H1 (cell line): ENCODE data around the gene DEK. TPM values are rescaled to one million over a fixed set of nuclear protein-coding genes. Genes with fewer than 3 reads are reported as not detected.

Source experiments
- CTCF ChIA-PET: fragments of 300-600 bp; sonication (Branson Sonifier 250); formaldehyde crosslinking; loops from one replicate; lab custom pipeline; 2021; ENCODE audit not compliant: partially characterized antibody; lab: Charles Lee
- POLR2A ChIA-PET: fragments of 300-600 bp; sonication (Branson Sonifier 250); formaldehyde crosslinking; loops from one replicate; lab custom pipeline; 2021; ENCODE audit warnings: inconsistent platforms; ENCODE audit not compliant: partially characterized antibody; lab: Charles Lee
- DNase-seq, 2 experiments: peaks; one replicate each; pipeline versions ENCODE4 v3.0.0 to v3.0.0-alpha.2; 2010 to 2022; ENCODE audit warnings: low spot score in 2 of 2, low read depth in 1 of 2, mixed read lengths in 1 of 2
- FAIRE-seq: peaks from 2 replicates; lab custom pipeline; 2011; peaks lifted over from hg19 to GRCh38; lab: Jason Lieb, UNC
- H2AFZ ChIP-seq: 2 replicates; pipeline ENCODE4 v1.8.1; 2012; ENCODE audit warnings: low read length, inconsistent platforms
- H2AK5ac ChIP-seq: 2 replicates; pipeline ENCODE4 v1.6.1; 2013; ENCODE audit warnings: low read depth, low read length
- H2BK120ac ChIP-seq: replicated peaks from 2 replicates; pipeline ENCODE3; 2013; ENCODE audit warnings: low read depth, low read length, inconsistent platforms
- H2BK12ac ChIP-seq: 2 replicates; pipeline ENCODE4 v1.6.1; 2013; ENCODE audit warnings: low read depth, low read length
- H2BK15ac ChIP-seq: 2 replicates; pipeline ENCODE4 v1.6.1; 2013; ENCODE audit warnings: low read length
- H2BK20ac ChIP-seq: 2 replicates; pipeline ENCODE4 v1.6.1; 2013; ENCODE audit warnings: low read length
- H2BK5ac ChIP-seq: 2 replicates; pipeline ENCODE4 v1.6.1; 2013; ENCODE audit warnings: low read depth, low read length
- H3K14ac ChIP-seq: 2 replicates; pipeline ENCODE4 v1.6.1; 2013; ENCODE audit warnings: inconsistent platforms; ENCODE audit not compliant: insufficient read length
- H3K18ac ChIP-seq: 2 replicates; pipeline ENCODE4 v1.6.1; 2013; ENCODE audit warnings: low read length; ENCODE audit errors: extremely low read depth
- H3K23ac ChIP-seq: 2 replicates; pipeline ENCODE4 v1.6.1; 2013; ENCODE audit warnings: inconsistent platforms; ENCODE audit not compliant: insufficient read length
- H3K23me2 ChIP-seq: 2 replicates; pipeline ENCODE4 v1.6.1; 2013; ENCODE audit warnings: low read depth, low read length
- H3K27ac ChIP-seq: 2 replicates; pipeline ENCODE4 v1.6.1; 2011; ENCODE audit warnings: low read depth, low read length, inconsistent platforms
- H3K27me3 ChIP-seq, 4 experiments: replicated peaks in 1 of 4; 1 replicate in 1 of 4; 2 replicates in 3 of 4; pipeline versions ENCODE4 v1.6.1 to v1.8.1; 2011 to 2013; ENCODE audit warnings: low read length in 3 of 4, mild to moderate bottlenecking in 3 of 4, inconsistent platforms in 2 of 4, mixed read lengths in 2 of 4, moderate library complexity in 1 of 4; ENCODE audit not compliant: control insufficient read depth in 3 of 4, insufficient read depth in 3 of 4; ENCODE audit errors: extremely low read depth in 1 of 4
- H3K36me3 ChIP-seq, 4 experiments: 2 replicates each; pipeline versions ENCODE4 v1.6.1 to v1.8.1; 2011 to 2013; ENCODE audit warnings: mild to moderate bottlenecking in 4 of 4, low read length in 3 of 4, moderate library complexity in 2 of 4, control low read depth in 1 of 4, inconsistent platforms in 1 of 4; ENCODE audit not compliant: insufficient read depth in 4 of 4, control insufficient read depth in 2 of 4
- H3K4ac ChIP-seq: replicated peaks from 2 replicates; pipeline ENCODE3; 2013; ENCODE audit warnings: low read length, low read depth, mixed read lengths, inconsistent platforms; ENCODE audit not compliant: insufficient read length
- H3K4me1 ChIP-seq, 4 experiments: replicated peaks in 1 of 4; 1 replicate in 1 of 4; 2 replicates in 3 of 4; pipeline versions ENCODE4 v1.6.1 to v1.8.1; 2011 to 2013; ENCODE audit warnings: low read length in 3 of 4, inconsistent platforms in 2 of 4, mixed read lengths in 1 of 4; ENCODE audit not compliant: insufficient read depth in 4 of 4, control insufficient read depth in 3 of 4
- H3K4me2 ChIP-seq, 2 experiments: 2 replicates each; pipeline versions ENCODE4 v1.6.1 to v1.8.1; 2011 to 2013; ENCODE audit warnings: low read depth in 2 of 2, low read length in 2 of 2, control low read depth in 1 of 2, inconsistent platforms in 1 of 2, mild to moderate bottlenecking in 1 of 2; ENCODE audit not compliant: insufficient read depth in 1 of 2
- H3K4me3 ChIP-seq, 4 experiments: fragments of 200-600, 300-600 bp in 1 of 4; sonication (generic), shearing (Covaris generic), sonication (Bioruptor Twin) in 1 of 4; 2 replicates each; pipeline versions ENCODE4 v1.5.1 to v1.8.1; 2011 to 2016; ENCODE audit warnings: low read length in 4 of 4, low read depth in 3 of 4, control low read depth in 2 of 4, inconsistent platforms in 2 of 4, mild to moderate bottlenecking in 2 of 4, mixed read lengths in 1 of 4, moderate library complexity in 1 of 4; ENCODE audit not compliant: insufficient read depth in 2 of 4; ENCODE audit errors: extremely low read depth in 1 of 4
- H3K56ac ChIP-seq: replicated peaks from 2 replicates; pipeline ENCODE3; 2013; ENCODE audit warnings: low read depth, mild to moderate bottlenecking, mixed read lengths, low read length, inconsistent platforms; ENCODE audit not compliant: insufficient read length
- H3K79me1 ChIP-seq: 2 replicates; pipeline ENCODE4 v1.6.1; 2013; ENCODE audit warnings: low read depth, low read length, control low read depth
- H3K79me2 ChIP-seq, 2 experiments: 2 replicates each; pipeline versions ENCODE4 v1.6.1 to v1.8.1; 2012 to 2013; ENCODE audit warnings: low read length in 2 of 2, mild to moderate bottlenecking in 2 of 2, inconsistent platforms in 1 of 2; ENCODE audit not compliant: insufficient read depth in 2 of 2, control insufficient read depth in 1 of 2
- H3K9ac ChIP-seq, 4 experiments: replicated peaks in 1 of 4; 1 replicate in 1 of 4; 2 replicates in 3 of 4; pipeline versions ENCODE4 v1.6.1 to v1.8.1; 2011 to 2013; ENCODE audit warnings: low read depth in 3 of 4, low read length in 3 of 4, control low read depth in 2 of 4, mild to moderate bottlenecking in 2 of 4, moderate library complexity in 2 of 4, inconsistent platforms in 1 of 4; ENCODE audit errors: extremely low read depth in 1 of 4
- H3K9me3 ChIP-seq, 2 experiments: 2 replicates each; pipeline versions ENCODE4 v1.6.1 to v1.8.1; 2012 to 2013; ENCODE audit warnings: mild to moderate bottlenecking in 2 of 2, moderate library complexity in 2 of 2, control low read depth in 1 of 2, inconsistent platforms in 1 of 2, low read depth in 1 of 2, low read length in 1 of 2, mixed read lengths in 1 of 2; ENCODE audit not compliant: insufficient read depth in 2 of 2
- H4K20me1 ChIP-seq, 2 experiments: replicated peaks in 1 of 2; 2 replicates each; pipeline versions ENCODE3 to v1.8.1; 2011 to 2013; ENCODE audit warnings: inconsistent platforms in 2 of 2, low read length in 2 of 2, mild to moderate bottlenecking in 1 of 2; ENCODE audit not compliant: insufficient read depth in 2 of 2, control insufficient read depth in 1 of 2
- H4K5ac ChIP-seq: 2 replicates; pipeline ENCODE4 v1.6.1; 2013; ENCODE audit warnings: low read length, low read depth, mixed read lengths, inconsistent platforms; ENCODE audit not compliant: insufficient read length
- H4K8ac ChIP-seq: 2 replicates; pipeline ENCODE4 v1.8.0; 2013; ENCODE audit warnings: mild to moderate bottlenecking, moderate library complexity, low read length, inconsistent platforms; ENCODE audit not compliant: insufficient read depth; ENCODE audit errors: extremely low read depth
- H4K91ac ChIP-seq: replicated peaks from 2 replicates; pipeline ENCODE3; 2013; ENCODE audit warnings: low read length, mixed read lengths, inconsistent platforms; ENCODE audit not compliant: insufficient read length
- ASH2L ChIP-seq: fragments of 200-600, 300-600 bp; sonication (generic); IDR thresholded peaks from one replicate; pipeline ENCODE4 v1.7.1; 2017; ENCODE audit warnings: low read length
- ATF2 ChIP-seq: IDR thresholded peaks from 2 replicates; pipeline ENCODE4 v1.6.1; 2012; ENCODE audit warnings: low read length, inconsistent platforms
- BACH1 ChIP-seq: IDR thresholded peaks from 2 replicates; pipeline ENCODE4 v1.6.1; 2012; ENCODE audit warnings: low read length, improper control_type of control experiment
- CBX8 ChIP-seq: fragments of 300-800, 300-1000 bp; sonication (generic); IDR thresholded peaks from 2 replicates; pipeline ENCODE4 v1.7.1; 2016; ENCODE audit warnings: low read depth, low read length, borderline replicate concordance
- FOSL1 ChIP-seq: IDR thresholded peaks from 2 replicates; pipeline ENCODE4 v1.6.1; 2011; ENCODE audit warnings: mild to moderate bottlenecking, low read depth, low read length, moderate library complexity; ENCODE audit not compliant: insufficient read depth
- JUND ChIP-seq: IDR thresholded peaks from 2 replicates; pipeline ENCODE4 v1.6.1; 2011; ENCODE audit warnings: mild to moderate bottlenecking, improper control_type of control experiment, low read length
- KDM4A ChIP-seq: IDR thresholded peaks from one replicate; pipeline ENCODE4 v1.7.1; 2012; ENCODE audit warnings: low read depth, mild to moderate bottlenecking, moderate library complexity, low read length, inconsistent platforms; ENCODE audit not compliant: severe bottlenecking
- WGBS, 2 experiments: shearing (Covaris generic) in 1 of 2; methylation state at CpG; one replicate each; pipeline versions ENCODE4 v1.1.6 to v1.1.7; 2013 to 2015; ENCODE audit warnings: low lambda C conversion rate in 2 of 2, mixed read lengths in 2 of 2, inconsistent platforms in 1 of 2, low coverage in 1 of 2, missing lambda C conversion rate in 1 of 2; ENCODE audit not compliant: insufficient replicate concordance in 2 of 2, insufficient coverage in 1 of 2, insufficient read length in 1 of 2; ENCODE audit errors: extremely low coverage in 1 of 2, missing lambda C conversion rate in 1 of 2; 5-methylcytosine and 5-hydroxymethylcytosine counted together
- long read RNA-seq, 2 experiments: library from RNA in 1 of 2; library from capped mRNA in 1 of 2; stranded (forward); transcript quantifications; one replicate each; pipeline ENCODE4 v2.0.0, GENCODE V29; 2021; ENCODE audit warnings: inconsistent platforms in 1 of 2
- polyA minus RNA-seq, 3 experiments: library from RNA; depleted of rRNA, polyadenylated mRNA; stranded (reverse); fragments of >200 nt; gene quantifications; 1 replicate in 2 of 3; 2 replicates in 1 of 3; pipeline ENCODE4 v1.2.3, GENCODE V29; 2011
- polyA plus RNA-seq, 7 experiments: library from polyadenylated mRNA; depleted of rRNA in 3 of 7; stranded (reverse) in 5 of 7; unstranded in 2 of 7; fragments of >200 nt in 5 of 7; fragments of 200-250 nt in 2 of 7; gene quantifications; 1 replicate in 5 of 7; 2 replicates in 1 of 7; 4 replicates in 1 of 7; pipeline versions ENCODE4 v1.2.1 to v1.2.3, GENCODE V29; 2011 to 2013; ENCODE audit warnings: missing spikeins in 2 of 7, mixed read lengths in 2 of 7
- total RNA-seq: library from RNA; stranded (reverse); fragmentation: NEBNext Ultra II Directional; extraction: Animal tissue kit (Norgen Biotek cat#: 25700); gene quantifications from 2 replicates; pipeline ENCODE4 v1.2.1, GENCODE V29; 2021

Gene DEK
- total RNA-seq = 227 and 228 TPM in 2 replicates
- polyA plus RNA-seq (2011; rRNA removed) = 22.1 and 40.0 TPM in 2 replicates
- 80.0 TPM for polyA plus RNA-seq (2011; cell fraction: cytosol; rRNA removed)
- polyA plus RNA-seq (2011; cell fraction: nucleus; rRNA removed) = 22.9 TPM
- polyA plus RNA-seq (2012, experiment 1 of 2) = 91.5 to 172 TPM (median 103 TPM) in 4 replicates
- 12.1 TPM for polyA plus RNA-seq (2012, experiment 2 of 2)
- 274 TPM for polyA plus RNA-seq (2013, experiment 1 of 2)
- 284 TPM for polyA plus RNA-seq (2013, experiment 2 of 2)
- polyA minus RNA-seq (2011; rRNA and poly(A)+ RNA removed) = 16.2 and 21.6 TPM in 2 replicates
- polyA minus RNA-seq (2011; cell fraction: cytosol; rRNA and poly(A)+ RNA removed) = 102 TPM
- polyA minus RNA-seq (2011; cell fraction: nucleus; rRNA and poly(A)+ RNA removed) = 78.9 TPM
- long read RNA-seq, experiment 1, transcript DEK-202 (11 exons, 3,427 nt) = major isoform, 28 of 288 reads
- long read RNA-seq, experiment 1, partial matches to known transcripts = 176 of 288 reads
- long read RNA-seq, experiment 1, other reads (novel, unspliced or antisense) = 84 of 288 reads
- long read RNA-seq, experiment 2, partial matches to known transcripts = 14 of 23 reads
- long read RNA-seq, experiment 2, other reads (novel, unspliced or antisense) = 6 of 23 reads

GRCh38 chr6:18264219-18264922 is at the start of gene DEK:
DEK (minus strand) TSS chr6:18264530; CDS start chr6:18263987, 543 bp downstream.
- Histone ChIP-seq H2BK15ac (no peak within 1 kb of the TSS), H3K79me2 (peaks cover 45 to 49% of the 10 kb centered on the region in 2 experiments), H4K5ac (peak within 1 kb of the TSS; percentile 87), H2BK20ac (peak within 1 kb of the TSS; percentile 24; the same call in 1 of the 2 replicates), H3K9me3 (no peaks in the 10 kb centered on the region), H3K23me2 (peaks cover 13% of the 10 kb centered on the region), H3K27me3 (no peaks in the 10 kb centered on the region; a peak in 1 of 7 replicates), H3K27ac (peak within 1 kb of the TSS; percentile 97), H4K91ac (peak within 1 kb of the TSS; percentile 72), H3K36me3 (peaks cover 0 to 31% (median 1%) of the 10 kb centered on the region in 4 experiments; a peak in 2 of 8 replicates), H4K8ac (peak within 1 kb of the TSS; percentile 99), H2AFZ (no peak within 1 kb of the TSS; the same call in 1 of the 2 replicates), H2AK5ac (no peak within 1 kb of the TSS; the same call in none of the 2 replicates), H3K56ac (peak within 1 kb of the TSS; percentile 89), H3K4ac (peak within 1 kb of the TSS; percentile 87), H3K4me1 (peaks cover 5 to 22% (median 10%) of the 10 kb centered on the region in 4 experiments), H3K9ac (peak within 1 kb of the TSS; percentile 97 to 100 (median 98)), H3K4me2 (peak within 1 kb of the TSS; percentile 81 to 82), H2BK12ac (peak within 1 kb of the TSS; percentile 87), H3K18ac (peak within 1 kb of the TSS; percentile 93), H3K23ac (no peak within 1 kb of the TSS), H3K4me3 (peak within 1 kb of the TSS; percentile 88 to 98 (median 95)), H4K20me1 (peaks cover 13 to 16% of the 10 kb centered on the region in 2 experiments), H2BK5ac (peak within 1 kb of the TSS; percentile 96), H2BK120ac (peak within 1 kb of the TSS; percentile 61), H3K14ac (no peak within 1 kb of the TSS), H3K79me1 (no peaks in the 10 kb centered on the region; the same call in 1 of the 2 replicates)
- ChIA-PET CTCF (interaction anchor here (0.9 to 2.3 kb wide), 3 partner anchors 9 to 142 kb away, joined by 3 to 12 read pairs (median 7); partner anchors contain the start of gene NHLRC1), POLR2A (interaction anchor here (0.6 to 1.9 kb wide), 19 partner anchors 10 to 607 kb away, joined by 3 to 11 read pairs (median 3); partner anchors contain the start of gene RNF144B)
- FAIRE-seq (no peak), DNase-seq (peak in 1 of 2 experiments; percentile 82)
- 1% methylated on average over 43 of the region's 113 CpGs; no CpG with 5 or more reads in 1 of the 2 experiments for WGBS, 2 experiments
- TF ChIP-seq BACH1 = peak; percentile 70
- TF ChIP-seq JUND = no peak
- TF ChIP-seq CBX8 = no peak
- no peak for TF ChIP-seq FOSL1
- TF ChIP-seq ASH2L = peak; percentile 68
- TF ChIP-seq KDM4A = peak; percentile 28
- TF ChIP-seq ATF2 = no peak
